DND-41 (cell line): Measurements from ENCODE around the gene BPIFB2.

Source experiments
- ATAC-seq: fragments of 200-7000 bp; cut with Tn5 transposase; 3 replicates; pipeline ENCODE4 v1.9.1; 2021; ENCODE audit warnings: low read depth; ENCODE audit not compliant: insufficient read depth
- DNase-seq: peaks from one replicate; pipeline ENCODE4 v3.0.0-alpha.2; 2020
- H2AFZ ChIP-seq: 2 replicates; pipeline ENCODE4 v1.6.0; 2012; ENCODE audit warnings: low read depth, low read length
- H3K27ac ChIP-seq: 2 replicates; pipeline ENCODE4 v1.5.1; 2012; ENCODE audit warnings: low read length, inconsistent platforms
- H3K27me3 ChIP-seq: fragments of 200-600 bp; sonication (generic); 2 replicates; pipeline ENCODE4 v1.6.0; 2012; ENCODE audit warnings: low read length, mild to moderate bottlenecking, inconsistent platforms; ENCODE audit not compliant: insufficient read depth, poor library complexity
- H3K36me3 ChIP-seq: 2 replicates; pipeline ENCODE4 v1.5.1; 2012; ENCODE audit warnings: low read length, inconsistent platforms; ENCODE audit not compliant: insufficient read depth
- H3K4me1 ChIP-seq: 2 replicates; pipeline ENCODE4 v1.5.1; 2012; ENCODE audit warnings: mild to moderate bottlenecking, low read length; ENCODE audit not compliant: insufficient read depth
- H3K4me2 ChIP-seq: 2 replicates; pipeline ENCODE4 v1.6.0; 2012; ENCODE audit warnings: mild to moderate bottlenecking, moderate library complexity, low read length, inconsistent platforms; ENCODE audit not compliant: insufficient read depth
- H3K4me3 ChIP-seq, 2 experiments: fragments of 200-600 bp in 1 of 2; shearing (Covaris generic) in 1 of 2; 2 replicates each; pipeline ENCODE4 v1.5.1; 2012 to 2016; ENCODE audit warnings: inconsistent platforms in 2 of 2, low read length in 2 of 2, mild to moderate bottlenecking in 2 of 2, low read depth in 1 of 2, moderate library complexity in 1 of 2
- H3K79me2 ChIP-seq: 2 replicates; pipeline ENCODE4 v1.6.0; 2012; ENCODE audit warnings: low read length, inconsistent platforms; ENCODE audit not compliant: insufficient read depth
- H3K9ac ChIP-seq: 2 replicates; pipeline ENCODE4 v1.6.0; 2012; ENCODE audit warnings: low read depth, mild to moderate bottlenecking, inconsistent platforms, low read length, moderate library complexity
- H3K9me3 ChIP-seq: 2 replicates; pipeline ENCODE4 v1.5.1; 2012; ENCODE audit warnings: low read length, moderate library complexity, mild to moderate bottlenecking, inconsistent platforms; ENCODE audit not compliant: insufficient read depth, severe bottlenecking
- H4K20me1 ChIP-seq: 2 replicates; pipeline ENCODE4 v1.6.0; 2012; ENCODE audit warnings: low read length; ENCODE audit not compliant: insufficient read depth
- CTCF ChIP-seq: IDR thresholded peaks from 2 replicates; pipeline ENCODE4 v1.5.1; 2012; ENCODE audit warnings: borderline replicate concordance, low read length, moderate library complexity, mild to moderate bottlenecking; ENCODE audit not compliant: poor library complexity, severe bottlenecking; ENCODE audit errors: extremely low read depth
- EZH2 ChIP-seq: IDR thresholded peaks from 3 replicates; pipeline ENCODE4 v1.6.1; 2012; ENCODE audit warnings: borderline replicate concordance, low read depth, mild to moderate bottlenecking, moderate library complexity, low read length, inconsistent platforms; ENCODE audit not compliant: severe bottlenecking

The BPIFB2 gene

GRCh38 chr20:32978009-32978335 is 29.5 kb upstream of the BPIFB2 start:
- Histone ChIP-seq H4K20me1 (no peaks in the 10 kb centered on the region), H3K4me3 (no peak overlapping the region), H3K9me3 (peaks cover 12% of the 10 kb centered on the region), H3K27ac (peak overlapping the region; percentile 90), H3K4me2 (no peak overlapping the region), H3K27me3 (no peaks in the 10 kb centered on the region), H2AFZ (no peak overlapping the region), H3K79me2 (no peaks in the 10 kb centered on the region), H3K36me3 (no peaks in the 10 kb centered on the region), H3K9ac (no peak overlapping the region), H3K4me1 (peaks cover 39% of the 10 kb centered on the region)
- no peak for TF ChIP-seq EZH2
- TF ChIP-seq CTCF = no peak
- DNase-seq (no peak), ATAC-seq (no peak)

GRCh38 chr20:32979201-32979998 is 28.1 kb upstream of the BPIFB2 start:
- Histone ChIP-seq H3K4me1 (peaks cover 25% of the 10 kb centered on the region), H3K27ac (peak overlapping the region; percentile 28; the same call in 1 of the 2 replicates), H3K9me3 (peaks cover 12% of the 10 kb centered on the region), H3K4me3 (no peak overlapping the region), H3K4me2 (no peak overlapping the region), H3K27me3 (no peaks in the 10 kb centered on the region), H2AFZ (no peak overlapping the region), H4K20me1 (no peaks in the 10 kb centered on the region), H3K36me3 (no peaks in the 10 kb centered on the region), H3K79me2 (no peaks in the 10 kb centered on the region), H3K9ac (no peak overlapping the region)
- TF ChIP-seq CTCF = no peak
- TF ChIP-seq EZH2 = no peak
- no peak for DNase-seq
- no peak for ATAC-seq

- ATAC-seq = no peak
- H3K79me2 ChIP-seq = no peaks in the 10 kb centered on the region
- TF ChIP-seq EZH2 = no peak
- no peak for TF ChIP-seq CTCF
- H3K9ac ChIP-seq = no peak overlapping the region
- H4K20me1 ChIP-seq = no peaks in the 10 kb centered on the region
- H3K27me3 ChIP-seq = no peaks in the 10 kb centered on the region
- no peak overlapping the region for H2AFZ ChIP-seq
- H3K4me3 ChIP-seq = no peak overlapping the region
- no peaks in the 10 kb centered on the region for H3K36me3 ChIP-seq
- no peak for DNase-seq
- H3K4me2 ChIP-seq = no peak overlapping the region
- H3K27ac ChIP-seq = no peak overlapping the region
- H3K4me1 ChIP-seq = peaks cover 25% of the 10 kb centered on the region
- peaks cover 12% of the 10 kb centered on the region for H3K9me3 ChIP-seq
These were observed 27.2 kb upstream of the BPIFB2 start for GRCh38 chr20:32980131-32980941.
